CD14-positive monocyte (primary cell): ENCODE data around the gene CENPL. TPM values are rescaled to one million over a fixed set of nuclear protein-coding genes. Genes with fewer than 3 reads are reported as not detected.
A peak's percentile ranks its signal among the peaks of the same experiment; 100 is the strongest.

Source experiments
- DNase-seq, 3 donors: peaks; one replicate each; pipeline ENCODE4 v3.0.0-alpha.2; 2011 to 2022
- H2AFZ ChIP-seq: 2 replicates; pipeline ENCODE4 v1.6.0; 2012; ENCODE audit warnings: mild to moderate bottlenecking, low read depth, low read length, inconsistent platforms; ENCODE audit not compliant: insufficient read depth, poor library complexity, severe bottlenecking
- H3K27ac ChIP-seq, 2 donors: 1 replicate in 1 of 2; 2 replicates in 1 of 2; pipeline ENCODE4 v1.5.1; 2012 to 2013; ENCODE audit warnings: low read length in 2 of 2, control low read depth in 1 of 2, inconsistent platforms in 1 of 2, low read depth in 1 of 2, mild to moderate bottlenecking in 1 of 2
- H3K27me3 ChIP-seq, 2 donors: one replicate each; pipeline versions ENCODE4 v1.6.0 to v1.6.1; 2011 to 2013; ENCODE audit warnings: low read length in 2 of 2; ENCODE audit not compliant: control insufficient read depth in 2 of 2, insufficient read depth in 2 of 2
- H3K36me3 ChIP-seq, 2 donors: replicated peaks in 1 of 2; 1 replicate in 1 of 2; 2 replicates in 1 of 2; pipeline versions ENCODE4 v1.5.1 to v1.6.1; 2012 to 2013; ENCODE audit warnings: low read length in 2 of 2, control low read depth in 1 of 2, inconsistent platforms in 1 of 2, mild to moderate bottlenecking in 1 of 2; ENCODE audit not compliant: insufficient read depth in 2 of 2, control insufficient read depth in 1 of 2
- H3K4me1 ChIP-seq, 2 donors: 1 replicate in 1 of 2; 2 replicates in 1 of 2; pipeline versions ENCODE4 v1.5.1 to v1.6.1; 2012 to 2013; ENCODE audit warnings: low read length in 2 of 2, control low read depth in 1 of 2, inconsistent platforms in 1 of 2, mild to moderate bottlenecking in 1 of 2, moderate library complexity in 1 of 2; ENCODE audit not compliant: insufficient read depth in 2 of 2, control insufficient read depth in 1 of 2
- H3K4me2 ChIP-seq: replicated peaks from 2 replicates; pipeline ENCODE3; 2012; ENCODE audit warnings: low read length, moderate library complexity, mild to moderate bottlenecking; ENCODE audit not compliant: poor library complexity, severe bottlenecking; ENCODE audit errors: extremely low read depth
- H3K4me3 ChIP-seq, 3 experiments: fragments of 200-600 bp in 1 of 3; sonication (generic) in 1 of 3; replicated peaks in 1 of 3; 1 replicate in 2 of 3; 2 replicates in 1 of 3; pipeline ENCODE4 v1.5.1; 2011 to 2013; ENCODE audit warnings: low read length in 3 of 3, mild to moderate bottlenecking in 3 of 3, control low read depth in 2 of 3, low read depth in 2 of 3, inconsistent platforms in 1 of 3, moderate library complexity in 1 of 3
- H3K79me2 ChIP-seq: 2 replicates; pipeline ENCODE4 v1.6.0; 2012; ENCODE audit warnings: mild to moderate bottlenecking, control low read depth, inconsistent platforms, low read length, moderate library complexity; ENCODE audit not compliant: insufficient read depth
- H3K9ac ChIP-seq: 2 replicates; pipeline ENCODE4 v1.6.0; 2017; ENCODE audit warnings: low read length, mild to moderate bottlenecking; ENCODE audit not compliant: insufficient read depth, poor library complexity, severe bottlenecking
- H3K9me3 ChIP-seq, 2 donors: replicated peaks in 1 of 2; 1 replicate in 1 of 2; 2 replicates in 1 of 2; pipeline versions ENCODE4 v1.5.1 to v1.6.1; 2012 to 2013; ENCODE audit warnings: low read length in 2 of 2, control low read depth in 1 of 2; ENCODE audit not compliant: control insufficient read depth in 1 of 2, insufficient read depth in 1 of 2
- H4K20me1 ChIP-seq: 2 replicates; pipeline ENCODE4 v1.6.0; 2012; ENCODE audit warnings: mild to moderate bottlenecking, low read length, control low read depth, moderate library complexity; ENCODE audit not compliant: insufficient read depth
- H3K27ac Mint-ChIP-seq, 7 donors: one replicate each; pipeline ENCODE4 v1.8.0; 2020; ENCODE audit warnings: mild to moderate bottlenecking in 7 of 7, mixed read lengths in 7 of 7, moderate library complexity in 6 of 7, inconsistent platforms in 2 of 7
- H3K27me3 Mint-ChIP-seq, 3 donors: one replicate each; pipeline ENCODE4 v1.8.0; 2021 to 2022; ENCODE audit warnings: low read depth in 3 of 3, mild to moderate bottlenecking in 3 of 3, mixed read lengths in 3 of 3, moderate library complexity in 3 of 3, inconsistent platforms in 1 of 3
- H3K36me3 Mint-ChIP-seq, 2 donors: one replicate each; pipeline ENCODE4 v1.8.0; 2020; ENCODE audit warnings: mixed read lengths in 2 of 2, inconsistent platforms in 1 of 2, mild to moderate bottlenecking in 1 of 2
- H3K4me1 Mint-ChIP-seq: one replicate; pipeline ENCODE4 v1.8.0; 2020; ENCODE audit warnings: mild to moderate bottlenecking, mixed read lengths
- H3K4me3 Mint-ChIP-seq, 2 donors: one replicate each; pipeline ENCODE4 v1.8.0; 2020; ENCODE audit warnings: mild to moderate bottlenecking in 2 of 2, mixed read lengths in 2 of 2, moderate library complexity in 1 of 2
- H3K9me3 Mint-ChIP-seq, 7 donors: one replicate each; pipeline ENCODE4 v1.8.0; 2020 to 2022; ENCODE audit warnings: mixed read lengths in 7 of 7, mild to moderate bottlenecking in 6 of 7, moderate library complexity in 6 of 7, inconsistent platforms in 2 of 7
- WGBS: methylation state at CpG from one replicate; pipeline ENCODE4 v1.1.5; 2013; ENCODE audit warnings: missing lambda C conversion rate; ENCODE audit not compliant: insufficient coverage; 5-methylcytosine and 5-hydroxymethylcytosine counted together
- intact Hi-C, 2 donors: fragments of 100-400 bp; cut with micrococcal nuclease; formaldehyde crosslinking; loops; one replicate each; pipeline versions ENCODE4 v1.15.0 to v1.15.1; 2023
- polyA plus RNA-seq, 3 donors: library from polyadenylated mRNA; depleted of rRNA in 1 of 3; unstranded in 2 of 3; stranded (reverse) in 1 of 3; fragments of 300-500 nt in 2 of 3; fragments of >200 nt in 1 of 3; fragmentation: Illumina TruSeq in 2 of 3; gene quantifications; 1 replicate in 2 of 3; 2 replicates in 1 of 3; pipeline ENCODE4 v1.2.3, GENCODE V29; 2012 to 2021
- TF ChIP-seq, protein P1 (sequence below): fragments of 200-600 bp; IDR thresholded peaks from one replicate; pipeline ENCODE4 v1.8.0; 2022; ENCODE audit warnings: antibody characterized with exemption, mild to moderate bottlenecking

CENPL gene
- polyA plus RNA-seq, 3 donors = 0.49 to 2.6 (median 0.81) TPM

DNA sequence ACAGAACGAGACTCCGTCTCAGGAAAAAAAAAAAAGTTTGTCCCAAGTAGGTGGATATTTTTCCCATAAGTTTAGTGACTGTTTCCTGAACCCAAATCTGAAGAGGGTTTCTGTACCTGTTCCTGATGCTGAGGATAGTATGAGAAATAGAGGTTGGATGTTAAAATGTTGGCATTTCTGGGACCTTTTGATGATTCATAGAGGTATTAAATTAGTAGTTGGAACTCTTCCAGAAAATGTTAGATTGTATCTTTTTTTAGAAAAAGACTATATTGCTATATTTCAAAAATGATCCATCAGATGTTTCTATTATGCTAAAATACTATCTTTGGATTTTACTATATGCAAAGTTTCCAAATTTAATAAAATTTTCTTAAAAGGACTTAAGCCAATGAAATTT is 2.9 kb upstream of the CENPL start:
- TF ChIP-seq, protein P1, sequence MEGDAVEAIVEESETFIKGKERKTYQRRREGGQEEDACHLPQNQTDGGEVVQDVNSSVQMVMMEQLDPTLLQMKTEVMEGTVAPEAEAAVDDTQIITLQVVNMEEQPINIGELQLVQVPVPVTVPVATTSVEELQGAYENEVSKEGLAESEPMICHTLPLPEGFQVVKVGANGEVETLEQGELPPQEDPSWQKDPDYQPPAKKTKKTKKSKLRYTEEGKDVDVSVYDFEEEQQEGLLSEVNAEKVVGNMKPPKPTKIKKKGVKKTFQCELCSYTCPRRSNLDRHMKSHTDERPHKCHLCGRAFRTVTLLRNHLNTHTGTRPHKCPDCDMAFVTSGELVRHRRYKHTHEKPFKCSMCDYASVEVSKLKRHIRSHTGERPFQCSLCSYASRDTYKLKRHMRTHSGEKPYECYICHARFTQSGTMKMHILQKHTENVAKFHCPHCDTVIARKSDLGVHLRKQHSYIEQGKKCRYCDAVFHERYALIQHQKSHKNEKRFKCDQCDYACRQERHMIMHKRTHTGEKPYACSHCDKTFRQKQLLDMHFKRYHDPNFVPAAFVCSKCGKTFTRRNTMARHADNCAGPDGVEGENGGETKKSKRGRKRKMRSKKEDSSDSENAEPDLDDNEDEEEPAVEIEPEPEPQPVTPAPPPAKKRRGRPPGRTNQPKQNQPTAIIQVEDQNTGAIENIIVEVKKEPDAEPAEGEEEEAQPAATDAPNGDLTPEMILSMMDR = no peak
- H3K4me2 ChIP-seq = no peak overlapping the region
- peaks cover 25% of the 10 kb centered on the region for H3K79me2 ChIP-seq

DNA sequence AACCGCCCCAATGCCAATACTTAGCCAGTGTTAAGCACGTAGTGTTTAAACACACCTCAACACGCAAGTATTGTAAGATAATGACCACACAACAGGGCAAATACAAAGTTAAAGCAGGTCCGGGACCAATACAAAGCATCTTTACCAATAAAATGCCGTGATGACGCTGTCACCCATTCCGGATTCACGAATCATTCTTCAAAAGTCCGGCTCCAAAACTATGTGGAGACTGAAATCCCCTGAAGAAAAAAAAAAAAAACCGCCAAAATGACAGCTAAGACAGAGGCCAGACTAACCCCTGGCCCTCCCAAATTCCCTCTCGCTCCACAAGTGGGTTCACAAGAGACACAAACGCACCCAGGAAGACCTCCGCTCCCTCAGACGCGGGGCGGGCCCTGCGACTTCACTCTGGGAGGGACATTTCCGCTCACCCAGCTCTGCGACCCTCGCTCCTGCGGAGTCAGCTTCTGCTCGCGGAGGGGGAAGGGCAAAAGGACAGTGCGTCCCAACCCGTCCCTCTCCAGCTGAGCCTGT is 835 bp downstream of the CENPL start:
- Mint-ChIP-seq H3K9me3 (no peaks in the 10 kb centered on the region), H3K4me3 (peak overlapping the region; percentile 99), H3K4me1 (peaks cover 39% of the 10 kb centered on the region), H3K27me3 (no peaks in the 10 kb centered on the region), H3K36me3 (peaks cover 3 to 21% of the 10 kb centered on the region in 2 donors), H3K27ac (peak overlapping the region; percentile 97 to 100 (median 99))
- DNase-seq = no peak
- intact Hi-C loops = loop anchor here (1.0 to 5.0 kb wide), 6 partner anchors 44 to 1077 kb away; partner anchors contain the start of genes PRDX6 (in 2 of the 2) and ZBTB37 (in 1 of the 2)
- Histone ChIP-seq H3K9ac (peak overlapping the region; percentile 86), H3K27me3 (no peaks in the 10 kb centered on the region), H3K36me3 (peaks cover 6 to 14% of the 10 kb centered on the region in 2 donors), H3K27ac (peak overlapping the region; percentile 91 to 93), H2AFZ (peak overlapping the region; percentile 91), H3K4me3 (peak overlapping the region; percentile 70 to 99 (median 92)), H3K4me1 (peaks cover 15 to 26% of the 10 kb centered on the region in 2 donors), H3K79me2 (peaks cover 63% of the 10 kb centered on the region), H4K20me1 (no peaks in the 10 kb centered on the region), H3K4me2 (peak overlapping the region; percentile 91), H3K9me3 (no peaks in the 10 kb centered on the region)
- TF ChIP-seq, protein P1 = no peak
- WGBS = 0% methylated on average over 23 of the region's 25 CpGs

More for the DNA sequence above, 2.9 kb upstream of the CENPL start:
- peaks cover 25 to 33% of the 10 kb centered on the region in 2 donors for H3K36me3 Mint-ChIP-seq
- intact Hi-C loops = loop anchor here in 1 of 2 donors (5.0 kb wide), 2 partner anchors 40 to 1085 kb away; partner anchors contain the start of genes GAS5 and ZBTB37
- Histone ChIP-seq H3K4me1 (peaks cover 15 to 26% of the 10 kb centered on the region in 2 donors), H4K20me1 (no peaks in the 10 kb centered on the region), H3K9me3 (no peaks in the 10 kb centered on the region), H3K27me3 (no peaks in the 10 kb centered on the region), H2AFZ (no peak overlapping the region), H3K4me3 (no peak overlapping the region), H3K9ac (no peak overlapping the region), H3K27ac (no peak overlapping the region), H3K36me3 (peaks cover 17 to 30% of the 10 kb centered on the region in 2 donors)
- peak overlapping the region in 1 of 7 donors; percentile 36 for H3K27ac Mint-ChIP-seq
- H3K4me3 Mint-ChIP-seq = no peak overlapping the region
- peaks cover 26% of the 10 kb centered on the region for H3K4me1 Mint-ChIP-seq
- H3K9me3 Mint-ChIP-seq = no peaks in the 10 kb centered on the region
- 36% methylated on average over 2 of the region's 2 CpGs for WGBS
- no peak for DNase-seq
- no peaks in the 10 kb centered on the region for H3K27me3 Mint-ChIP-seq
